Measurements from ENCODE around the gene OXER1.

Gene OXER1

DNA sequence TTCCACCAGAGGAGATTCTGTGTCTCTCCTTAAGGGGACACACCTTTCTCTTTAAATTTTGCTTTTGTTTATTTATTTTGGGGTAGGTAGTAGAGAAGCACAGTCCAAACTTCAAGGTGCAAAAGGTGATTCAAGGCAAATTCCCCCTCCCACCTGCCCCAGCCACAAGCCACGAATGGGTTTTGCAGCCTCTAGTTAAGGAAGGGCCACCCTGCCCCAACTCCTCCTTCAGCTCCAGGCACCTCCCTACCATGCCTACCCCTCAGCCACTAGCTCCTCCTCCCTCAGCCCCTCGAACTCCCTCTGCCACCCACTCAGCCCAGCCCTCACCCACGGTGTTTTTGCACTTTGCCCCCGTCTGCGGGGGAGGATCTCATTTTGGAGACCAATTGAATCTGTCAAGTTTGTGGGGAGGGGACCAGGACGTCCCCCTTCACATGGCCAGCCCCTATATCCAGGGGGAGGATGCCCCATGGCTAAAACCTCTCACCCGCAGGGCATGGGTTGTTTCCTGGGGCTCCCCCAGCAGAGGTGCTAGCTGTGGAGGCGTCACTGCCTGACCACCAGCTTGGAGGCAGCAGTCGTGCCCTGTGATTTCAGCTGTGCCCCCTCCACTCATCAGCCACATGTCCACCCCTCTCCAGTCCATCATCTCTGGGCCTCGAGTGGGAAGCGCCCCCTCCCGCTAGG lies 24.0 kb upstream of the OXER1 start:
- DNase-seq (ENCODE audit: low spot score) = no peak
- TF ChIP-seq, protein P1, sequence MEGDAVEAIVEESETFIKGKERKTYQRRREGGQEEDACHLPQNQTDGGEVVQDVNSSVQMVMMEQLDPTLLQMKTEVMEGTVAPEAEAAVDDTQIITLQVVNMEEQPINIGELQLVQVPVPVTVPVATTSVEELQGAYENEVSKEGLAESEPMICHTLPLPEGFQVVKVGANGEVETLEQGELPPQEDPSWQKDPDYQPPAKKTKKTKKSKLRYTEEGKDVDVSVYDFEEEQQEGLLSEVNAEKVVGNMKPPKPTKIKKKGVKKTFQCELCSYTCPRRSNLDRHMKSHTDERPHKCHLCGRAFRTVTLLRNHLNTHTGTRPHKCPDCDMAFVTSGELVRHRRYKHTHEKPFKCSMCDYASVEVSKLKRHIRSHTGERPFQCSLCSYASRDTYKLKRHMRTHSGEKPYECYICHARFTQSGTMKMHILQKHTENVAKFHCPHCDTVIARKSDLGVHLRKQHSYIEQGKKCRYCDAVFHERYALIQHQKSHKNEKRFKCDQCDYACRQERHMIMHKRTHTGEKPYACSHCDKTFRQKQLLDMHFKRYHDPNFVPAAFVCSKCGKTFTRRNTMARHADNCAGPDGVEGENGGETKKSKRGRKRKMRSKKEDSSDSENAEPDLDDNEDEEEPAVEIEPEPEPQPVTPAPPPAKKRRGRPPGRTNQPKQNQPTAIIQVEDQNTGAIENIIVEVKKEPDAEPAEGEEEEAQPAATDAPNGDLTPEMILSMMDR (IDR thresholded peaks at IDR 0.05; ENCODE audit: extremely low read depth, missing control alignments) = no peak

DNA sequence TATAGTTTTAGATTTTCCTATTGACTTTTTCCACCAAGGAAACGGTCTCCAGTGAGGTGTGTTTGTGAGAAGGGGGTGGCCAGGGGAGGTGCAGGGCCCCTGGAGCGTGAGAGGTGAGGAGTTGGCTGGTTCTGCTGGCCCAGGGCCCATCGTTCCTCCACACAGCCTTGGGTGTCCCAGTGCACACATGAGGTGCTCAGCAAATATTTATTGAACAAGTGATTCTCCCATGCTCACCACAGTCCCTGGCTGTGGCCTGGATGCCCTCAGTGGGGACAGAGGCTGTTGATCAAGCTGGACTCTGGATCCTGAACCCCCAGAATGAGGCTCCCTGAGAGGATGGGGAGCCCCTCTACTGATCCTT lies 23.5 kb upstream of the OXER1 start:
- TF ChIP-seq, protein P1 (IDR thresholded peaks at IDR 0.05; ENCODE audit: extremely low read depth, missing control alignments) = no peak
- no peak for DNase-seq (ENCODE audit: low spot score)

GRCh38 chr2:42786561-42787345 lies 22.8 kb upstream of the OXER1 start:
- TF ChIP-seq, protein P1 (IDR thresholded peaks at IDR 0.05; ENCODE audit: extremely low read depth, missing control alignments) = no peak
- no peak for DNase-seq (ENCODE audit: low spot score)

- TF ChIP-seq, protein P1 (IDR thresholded peaks at IDR 0.05; ENCODE audit: extremely low read depth, missing control alignments) = no peak
- no peak for DNase-seq (ENCODE audit: low spot score)
These were observed 20.4 kb upstream of the OXER1 start for GRCh38 chr2:42784204-42784880.

GRCh38 chr2:42783511-42783910 lies 19.6 kb upstream of the OXER1 start:
- TF ChIP-seq, protein P1 (IDR thresholded peaks at IDR 0.05; ENCODE audit: extremely low read depth, missing control alignments) = no peak

DNA sequence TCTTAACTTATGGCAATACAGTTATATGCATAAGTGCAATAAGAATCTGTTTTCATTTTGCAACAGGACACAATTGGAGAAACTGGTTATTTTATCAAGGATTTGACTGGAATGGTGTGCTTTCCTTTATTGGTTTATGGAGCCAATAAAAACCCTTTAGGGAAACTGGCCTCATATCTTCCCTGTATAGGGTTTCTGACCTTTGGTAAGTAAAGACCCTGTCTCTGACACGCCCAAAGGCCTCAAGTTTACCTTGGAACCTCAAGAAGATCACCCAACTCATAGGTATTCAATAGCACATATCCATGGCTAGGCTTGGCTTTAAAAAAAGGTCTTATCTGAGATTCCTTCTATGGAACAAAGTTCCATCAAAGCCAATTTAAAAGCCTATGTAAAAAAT lies 17.2 kb upstream of the OXER1 start:
- TF ChIP-seq, protein P1 (IDR thresholded peaks at IDR 0.05; ENCODE audit: extremely low read depth, missing control alignments) = no peak
- DNase-seq (ENCODE audit: low spot score) = no peak

More at GRCh38 chr2:42783511-42783910, 19.6 kb upstream of the OXER1 start:
- DNase-seq (ENCODE audit: low spot score) = no peak
